NCI-H345 (cell line): ENCODE data around the gene GLT1D1.
A peak's percentile ranks its signal among the peaks of the same experiment; 100 is the strongest.

Experiments used
- DNase-seq: peaks from one replicate; lab custom pipeline; 2025; lab: John Stamatoyannopoulos, UW

The GLT1D1 gene

DNA sequence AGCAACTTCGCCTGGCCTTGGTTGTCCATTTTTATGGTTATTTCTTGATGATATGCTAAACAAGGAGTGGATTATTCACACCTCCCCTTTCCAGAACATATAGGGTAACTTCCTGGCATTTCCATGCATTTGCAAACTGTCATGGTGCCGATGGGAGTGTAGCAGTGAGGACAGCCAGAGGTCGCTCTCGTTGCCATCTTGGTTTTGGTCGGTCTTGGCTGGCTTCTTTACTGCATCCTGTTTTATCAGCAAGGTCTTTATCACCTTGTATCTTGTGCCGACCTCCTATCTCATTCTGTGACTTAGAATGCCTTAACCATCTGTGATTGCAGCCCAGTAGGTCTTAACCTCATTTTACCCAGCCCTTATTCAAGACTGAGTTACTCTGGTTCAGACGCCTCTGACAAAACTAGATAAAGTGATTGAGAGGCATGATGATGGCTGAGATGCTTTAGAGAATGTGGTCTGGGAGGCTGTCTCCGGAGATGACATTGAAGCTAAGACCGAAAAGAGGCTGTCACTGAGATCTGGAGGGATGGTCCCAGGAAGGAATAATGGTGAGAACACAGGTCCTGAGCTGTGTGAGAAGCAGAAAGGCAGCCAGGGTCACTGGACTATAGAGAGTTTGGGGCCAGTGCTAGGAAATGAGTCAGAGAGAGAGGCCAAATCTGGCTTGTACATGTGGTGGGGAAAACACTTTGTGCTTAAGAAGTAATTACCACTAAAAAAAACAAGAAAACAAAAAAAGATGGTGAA is 2.9 kb downstream of the GLT1D1 start:
- DNase-seq: no peak

DNA sequence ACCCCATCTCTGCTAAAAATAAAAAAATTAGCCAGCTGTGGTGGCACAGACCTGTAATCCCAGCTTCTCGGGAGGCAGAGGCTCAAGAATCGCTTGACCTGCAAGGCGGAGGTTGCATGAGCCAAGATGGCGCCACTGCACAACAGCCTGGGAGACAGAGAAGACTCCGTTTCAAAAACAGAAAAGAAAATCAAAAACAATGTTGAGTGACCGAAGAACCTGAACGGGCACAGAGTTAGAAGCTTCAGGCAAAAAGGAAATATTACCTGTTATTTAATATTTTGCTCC is 3.5 kb downstream of the GLT1D1 start:
- no peak for DNase-seq

DNA sequence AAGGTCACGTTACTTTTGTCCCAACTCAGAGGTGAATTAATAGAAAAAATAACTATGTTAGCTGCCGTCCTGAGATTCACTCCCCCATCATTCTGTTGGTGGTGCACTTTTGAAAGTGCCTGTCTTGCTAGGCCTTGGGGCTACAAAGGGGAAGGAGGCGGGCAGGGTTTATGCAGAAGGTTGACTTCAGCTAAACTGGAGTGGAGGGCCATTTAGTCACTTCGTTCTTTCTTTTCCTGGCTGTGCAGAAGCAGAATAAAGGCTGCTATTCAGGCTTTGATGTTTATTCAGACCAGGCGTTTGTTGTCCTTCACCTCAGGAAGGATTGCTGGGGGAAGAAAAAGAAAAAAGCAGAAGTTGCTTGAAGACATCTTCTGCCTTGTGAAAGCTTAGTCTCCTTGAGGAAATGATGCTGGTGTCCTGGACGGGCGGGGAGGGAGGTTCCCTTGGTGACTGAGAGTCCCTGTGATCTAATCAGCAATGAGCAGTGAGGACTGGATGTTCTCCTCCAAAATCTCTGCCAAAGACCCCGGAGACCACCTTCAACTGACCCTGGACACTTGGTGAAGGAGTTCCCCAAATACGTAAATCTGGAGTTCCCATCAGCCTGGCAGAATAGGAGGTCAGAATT is 4.0 kb downstream of the GLT1D1 start:
- no peak for DNase-seq

DNA sequence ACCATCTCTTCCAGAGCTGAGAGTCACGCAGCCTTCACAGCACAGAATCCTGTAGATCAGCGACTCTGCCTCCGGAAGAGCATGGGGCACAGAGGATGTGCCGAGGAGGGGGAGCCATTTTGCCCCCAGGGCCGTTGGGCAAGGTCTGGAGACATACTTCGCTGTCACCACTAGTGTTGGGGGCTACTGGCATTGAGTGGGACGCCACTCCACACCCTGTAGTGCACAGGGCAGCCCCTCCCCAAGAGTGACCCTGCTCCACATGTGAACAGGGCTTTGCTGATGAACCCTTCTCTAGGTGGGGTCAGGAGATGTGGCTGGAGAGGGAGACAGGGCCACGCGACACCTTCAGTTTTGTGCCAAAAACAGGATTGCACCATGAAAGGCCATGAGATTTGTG is 6.0 kb downstream of the GLT1D1 start:
- DNase-seq: no peak

DNA sequence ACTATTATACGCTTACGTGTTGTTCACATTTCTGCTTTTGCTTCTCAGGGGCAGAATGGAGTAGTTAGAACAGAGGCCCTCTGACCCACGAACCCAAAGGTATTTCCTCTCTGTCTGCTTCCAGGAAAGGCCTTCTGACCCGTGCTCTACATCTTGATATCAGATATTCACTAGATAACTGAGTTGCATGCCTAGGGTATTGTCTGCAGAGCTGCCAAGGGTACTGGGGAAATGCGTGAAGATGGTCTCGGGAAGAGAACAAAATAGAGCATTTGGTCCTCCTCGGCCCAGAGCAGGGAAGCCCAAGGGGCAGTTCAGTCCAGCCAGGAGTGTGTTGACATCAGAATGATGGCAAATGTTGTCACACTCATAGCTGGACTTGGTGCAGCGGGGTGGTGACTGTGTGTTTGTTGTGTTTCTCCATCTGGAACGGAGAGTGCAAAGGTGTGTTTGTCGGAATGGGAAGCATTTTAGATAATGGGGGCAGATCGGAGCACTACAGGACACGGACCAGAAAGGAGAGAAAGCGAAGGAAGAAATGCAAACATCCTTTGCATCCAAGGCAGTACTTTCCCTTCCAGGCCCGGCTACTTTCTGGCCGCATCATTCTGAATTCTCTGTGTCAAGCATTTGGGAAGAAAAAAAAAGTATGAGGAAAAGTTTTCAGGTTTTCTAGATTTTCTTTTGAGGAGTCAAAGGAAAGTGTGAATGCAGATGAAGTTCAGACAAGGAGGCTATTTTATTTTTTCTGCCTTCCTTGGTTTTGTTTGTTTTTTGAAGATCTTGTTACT is 8.1 kb downstream of the GLT1D1 start:
- no peak for DNase-seq

DNA sequence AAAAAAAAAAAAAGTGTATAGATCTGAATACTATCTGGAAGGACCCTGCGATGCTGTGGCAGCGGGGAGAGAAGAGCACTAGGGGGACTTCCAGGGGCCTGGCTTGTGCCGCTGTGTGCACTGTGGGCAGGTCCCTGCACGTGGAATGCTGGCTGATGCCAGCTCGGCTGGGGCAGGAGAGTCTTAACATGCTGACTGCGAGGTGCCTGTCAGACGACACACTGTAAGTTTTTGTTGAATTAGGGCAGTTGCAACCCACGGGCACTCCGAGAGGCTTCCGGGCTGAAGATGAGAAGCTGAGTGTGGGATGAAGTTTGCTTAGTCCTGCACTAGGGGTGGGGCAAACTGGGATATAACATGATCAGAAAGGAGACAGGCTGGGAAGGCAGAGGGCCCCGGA is 10.7 kb downstream of the GLT1D1 start:
- DNase-seq: no peak

DNA sequence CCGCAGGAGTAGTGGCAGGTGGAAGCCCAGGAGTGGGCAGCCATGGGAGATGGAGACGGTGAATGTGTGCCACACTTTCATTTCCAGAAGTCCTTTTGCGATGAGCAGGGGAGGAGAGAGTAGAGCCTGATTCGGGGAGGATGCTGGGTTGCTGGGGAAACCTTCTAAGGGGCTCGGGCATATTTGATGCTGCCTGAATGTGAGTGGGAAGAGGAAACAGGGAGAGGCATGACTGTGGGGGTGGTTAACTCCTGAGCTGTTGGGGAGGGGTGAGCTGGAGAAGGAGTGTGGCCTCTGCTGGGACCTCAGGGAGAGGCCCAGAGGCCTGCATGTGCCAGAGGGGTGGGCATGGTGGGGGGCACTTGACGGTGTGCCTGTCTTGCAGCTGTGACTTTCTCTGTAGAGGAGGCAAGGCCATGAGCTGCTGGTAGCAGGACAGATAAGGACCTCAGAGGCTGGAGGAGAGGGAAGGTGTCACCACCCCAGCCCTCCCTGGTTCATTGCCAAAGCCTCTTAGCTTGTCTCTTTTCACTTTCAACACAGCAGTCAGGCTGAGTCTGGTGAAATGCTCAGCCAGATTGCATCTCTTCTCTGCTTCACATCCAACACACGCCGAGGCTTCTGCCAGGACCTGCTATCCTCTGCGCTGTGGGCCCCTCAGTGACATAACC is 11.4 kb downstream of the GLT1D1 start:
- DNase-seq: no peak

DNA sequence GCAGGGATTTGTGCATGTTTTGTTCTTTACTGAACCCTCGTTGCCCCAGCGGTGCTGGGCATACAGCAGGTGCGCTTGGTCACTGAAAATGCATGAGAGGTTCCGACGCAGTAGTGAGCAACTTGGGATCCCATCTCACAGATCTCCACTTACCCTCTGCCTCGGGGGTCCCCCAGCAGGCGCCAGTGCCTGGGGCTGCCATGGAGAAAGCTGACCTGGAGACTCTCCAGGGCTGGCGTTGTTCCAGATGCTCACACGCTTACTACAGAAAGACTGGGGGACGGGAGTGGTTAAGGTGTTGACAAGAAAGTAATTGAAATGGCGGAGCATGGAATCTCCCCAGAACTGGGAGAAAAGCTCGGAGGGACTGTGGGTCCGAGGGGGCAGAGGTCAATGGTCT is 14.2 kb downstream of the GLT1D1 start:
- DNase-seq: peak; percentile 17

DNA sequence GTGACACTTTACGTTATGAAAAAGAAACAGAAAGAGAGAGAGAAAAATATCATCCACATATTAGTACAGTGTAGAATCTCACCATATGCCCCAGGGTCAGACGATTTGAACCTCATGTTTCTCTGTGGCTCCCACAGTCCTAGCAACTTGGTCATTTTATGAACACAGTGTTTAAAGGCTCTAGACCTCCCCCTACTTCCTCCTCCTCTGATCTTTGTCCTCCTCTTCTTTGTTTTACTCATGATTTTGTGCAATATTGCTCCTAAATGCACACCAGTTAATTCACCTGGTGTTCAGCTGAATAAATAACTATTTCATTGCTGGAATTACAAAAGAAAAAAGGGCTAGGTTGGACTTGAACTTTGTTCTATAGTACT is 18.2 kb downstream of the GLT1D1 start:
- DNase-seq: no peak

DNA sequence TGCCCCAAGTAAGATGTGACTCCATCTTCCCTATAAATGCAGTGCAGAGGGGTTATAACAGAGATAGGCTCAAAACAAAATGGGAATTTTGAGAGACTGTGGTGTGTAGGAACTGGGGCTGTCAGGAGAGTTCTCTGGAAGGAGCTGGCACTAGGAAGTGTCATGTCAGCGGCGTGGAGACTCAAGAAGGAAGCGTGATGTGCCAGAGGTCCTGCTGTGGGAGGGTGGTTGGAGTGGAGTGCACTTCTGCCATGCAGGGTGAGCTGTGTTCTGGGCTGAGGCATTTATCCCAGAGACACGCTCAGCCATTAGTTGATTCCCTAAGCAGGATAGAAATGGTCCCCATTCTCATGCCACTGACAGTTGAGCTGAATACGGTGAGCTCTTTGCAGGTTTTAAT is 19.0 kb downstream of the GLT1D1 start:
- DNase-seq: no peak

DNA sequence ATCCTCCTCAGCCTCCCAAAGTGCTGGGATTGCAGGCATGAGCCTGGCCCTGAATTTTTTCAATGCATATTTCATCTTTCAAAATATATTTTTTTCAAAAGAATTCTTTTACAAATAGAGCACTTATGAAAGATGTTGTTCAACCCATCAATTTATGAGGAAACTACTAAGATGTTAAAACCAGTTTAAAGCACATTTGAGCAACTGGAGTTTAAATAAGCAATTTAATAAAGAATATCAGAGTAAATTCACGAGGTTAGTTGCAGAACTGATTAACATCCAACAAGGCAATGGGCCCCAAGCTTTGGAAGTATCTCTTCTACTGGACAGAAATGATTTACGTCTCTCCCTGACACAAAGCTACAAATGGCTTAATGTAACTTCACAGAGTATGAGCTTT is 23.3 kb downstream of the GLT1D1 start:
- DNase-seq: no peak

DNA sequence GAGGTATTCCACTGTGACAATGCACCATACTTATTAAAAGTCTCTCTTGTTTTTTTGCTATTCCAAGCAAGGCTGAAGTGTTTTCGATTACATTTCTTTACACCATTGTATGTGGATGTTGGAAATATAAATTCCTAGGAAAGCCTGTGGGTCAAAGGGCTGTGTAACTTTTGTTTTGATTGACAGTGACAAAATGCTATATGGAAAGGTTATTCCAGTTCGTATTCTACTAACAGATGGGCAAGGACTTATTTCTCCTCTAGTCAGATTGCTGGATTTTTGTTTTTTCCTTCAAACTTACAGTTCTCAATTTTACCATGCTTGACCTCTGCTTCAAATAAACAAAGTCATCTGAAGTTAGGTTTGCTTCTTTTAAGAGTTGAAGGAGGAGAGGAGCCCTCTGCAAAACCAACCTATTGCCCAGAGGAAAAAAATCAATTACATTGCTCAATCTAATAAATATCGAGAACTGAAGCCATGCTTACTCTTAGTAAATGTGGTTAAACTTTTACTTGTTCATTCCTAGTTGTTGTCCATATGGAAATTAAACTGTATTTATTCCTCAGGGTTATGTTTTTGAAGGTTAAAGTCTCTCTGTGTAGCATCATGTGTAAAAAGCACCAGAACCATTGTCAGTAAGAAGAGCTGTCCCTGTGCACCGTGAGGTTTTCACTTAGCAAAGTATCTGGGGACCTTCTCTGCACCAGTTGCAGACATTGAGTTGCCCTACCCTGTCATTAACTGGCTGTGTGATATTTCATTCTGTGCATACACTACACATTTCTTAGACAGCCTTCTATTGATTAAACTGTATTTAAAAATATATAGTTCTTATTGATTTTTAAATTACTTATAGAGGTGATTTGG is 26.9 kb downstream of the GLT1D1 start:
- no peak for DNase-seq

DNA sequence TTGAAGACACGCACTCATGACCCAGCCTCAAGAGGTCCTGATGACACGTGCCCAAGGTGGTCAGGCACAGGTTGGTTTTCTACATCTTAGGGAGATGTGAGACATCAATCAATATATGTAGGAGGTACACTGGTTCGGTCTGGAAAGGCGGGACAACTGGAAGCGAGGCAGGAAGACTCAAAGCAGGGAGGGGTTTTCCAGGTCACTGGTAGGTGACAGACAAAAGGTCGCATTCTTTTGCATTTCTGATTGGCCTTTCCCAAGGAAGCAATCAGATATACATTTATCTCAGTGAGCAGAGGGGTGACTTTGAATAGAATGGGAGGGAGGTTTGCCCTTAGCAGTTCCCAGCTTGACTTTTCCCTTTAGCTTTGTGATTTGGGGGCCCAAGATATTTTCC is 38.6 kb downstream of the GLT1D1 start:
- no peak for DNase-seq

DNA sequence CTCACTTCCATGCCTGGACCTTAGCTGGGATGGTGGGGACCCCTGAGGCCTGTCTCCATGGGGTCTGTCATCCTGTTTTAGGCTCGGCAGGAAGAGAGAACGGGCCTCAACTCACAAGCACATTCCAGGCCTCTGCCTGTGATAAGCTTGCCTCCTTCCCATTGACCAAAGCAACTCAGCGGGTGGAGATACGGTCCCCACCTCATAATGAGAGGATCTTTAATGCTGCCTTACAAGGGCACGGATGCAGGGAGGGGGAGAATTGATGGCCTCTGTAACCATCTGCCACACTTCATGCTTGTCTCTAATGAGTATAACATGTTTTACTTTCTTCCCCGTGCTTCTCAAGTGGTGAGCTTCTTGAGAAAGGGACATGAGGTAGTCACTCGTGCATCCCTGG is 50.0 kb downstream of the GLT1D1 start:
- no peak for DNase-seq

DNA sequence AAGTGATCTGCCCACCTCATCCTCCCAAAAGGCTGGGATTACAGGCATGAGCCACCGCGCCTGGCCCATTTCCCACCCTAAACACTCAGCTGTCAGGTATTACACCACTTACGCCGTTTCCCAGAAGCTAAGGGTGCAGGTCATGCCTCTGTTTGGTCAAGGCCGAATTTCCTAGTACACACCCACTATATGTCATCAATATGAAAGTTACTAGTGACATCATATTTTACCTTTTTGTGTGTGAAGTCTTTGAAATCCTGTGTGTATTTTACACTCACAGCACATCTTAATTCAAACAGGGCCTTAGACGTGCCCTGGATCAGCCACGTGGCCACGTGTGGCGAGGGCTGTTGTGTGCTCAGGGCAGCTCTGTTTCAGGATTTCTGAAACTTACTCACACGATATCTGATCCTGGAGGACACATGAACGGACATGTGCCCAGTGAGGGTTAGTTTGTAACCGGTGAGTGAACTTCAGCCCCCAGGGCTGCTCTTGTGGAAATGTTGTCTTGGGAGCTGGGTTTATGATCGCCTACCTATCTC is 51.8 kb downstream of the GLT1D1 start:
- DNase-seq: no peak

DNA sequence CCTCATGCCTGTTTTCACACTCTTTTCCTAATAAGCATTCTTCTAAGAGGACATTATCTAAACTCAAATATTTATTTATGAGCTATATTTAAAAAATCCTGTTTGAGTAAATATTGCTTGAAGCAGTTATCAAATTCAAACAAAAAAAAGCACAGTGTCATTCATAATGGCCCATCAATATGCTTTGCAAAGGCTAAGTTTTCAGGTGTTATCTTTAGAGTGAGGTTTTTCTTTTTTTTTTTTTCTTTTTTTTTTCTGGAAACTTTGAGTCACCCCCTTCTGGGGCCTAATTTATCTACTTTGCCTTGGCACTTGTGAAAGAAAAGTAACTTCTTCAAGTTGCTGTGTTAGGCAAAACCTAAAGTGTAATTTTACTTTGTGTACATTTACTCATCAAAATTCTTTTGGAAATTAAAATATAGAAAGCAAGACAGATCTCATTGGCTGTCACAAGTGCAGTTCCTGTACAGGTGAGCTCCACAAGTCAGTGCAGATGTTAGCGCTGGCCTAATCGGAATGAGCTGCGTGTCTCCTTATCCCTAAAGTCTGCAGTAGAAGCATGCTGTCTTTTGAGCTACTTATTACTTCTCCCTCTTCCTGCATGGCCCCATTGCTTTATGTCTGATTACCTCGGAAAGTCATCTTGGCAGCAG is 53.3 kb downstream of the GLT1D1 start:
- no peak for DNase-seq

DNA sequence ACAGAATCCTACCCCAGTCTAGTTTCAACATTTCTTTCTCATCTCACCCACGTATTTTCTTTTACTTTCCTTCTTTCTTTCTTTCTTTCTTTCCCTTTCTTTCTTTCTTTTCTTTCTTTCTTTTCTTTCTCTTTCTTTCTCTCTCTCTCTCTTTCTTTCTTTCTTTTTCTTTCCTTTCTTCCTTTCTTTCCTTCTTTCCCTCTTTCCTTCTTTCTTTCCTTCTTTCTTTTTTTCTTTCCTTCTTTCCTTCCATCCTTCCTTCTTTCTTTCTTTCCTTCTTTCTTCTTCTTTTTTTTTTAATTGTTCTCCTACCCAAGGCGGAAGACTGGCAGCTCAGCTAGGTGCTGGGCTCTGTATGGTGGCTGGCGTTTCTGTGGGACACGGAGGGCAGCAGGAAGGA is 55.0 kb downstream of the GLT1D1 start:
- no peak for DNase-seq

DNA sequence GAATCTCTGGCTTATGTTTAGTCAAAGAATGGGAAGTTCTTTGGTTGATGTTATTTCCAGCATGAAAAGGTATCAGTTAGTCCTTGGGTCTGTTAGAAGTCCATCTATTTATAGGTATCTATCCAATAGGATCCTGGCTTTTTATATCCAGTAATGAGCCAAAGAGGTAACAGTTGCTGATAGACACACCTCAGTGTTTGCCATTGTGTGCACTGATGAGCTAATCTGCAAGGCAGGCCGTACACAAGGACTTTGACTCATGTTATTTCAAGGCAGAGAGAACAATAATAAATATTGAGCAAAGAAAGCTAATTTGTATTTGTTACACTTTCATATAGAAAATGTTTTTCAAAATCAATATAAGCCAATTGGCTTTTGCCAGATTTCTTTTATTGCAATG is 56.4 kb downstream of the GLT1D1 start:
- DNase-seq: no peak

DNA sequence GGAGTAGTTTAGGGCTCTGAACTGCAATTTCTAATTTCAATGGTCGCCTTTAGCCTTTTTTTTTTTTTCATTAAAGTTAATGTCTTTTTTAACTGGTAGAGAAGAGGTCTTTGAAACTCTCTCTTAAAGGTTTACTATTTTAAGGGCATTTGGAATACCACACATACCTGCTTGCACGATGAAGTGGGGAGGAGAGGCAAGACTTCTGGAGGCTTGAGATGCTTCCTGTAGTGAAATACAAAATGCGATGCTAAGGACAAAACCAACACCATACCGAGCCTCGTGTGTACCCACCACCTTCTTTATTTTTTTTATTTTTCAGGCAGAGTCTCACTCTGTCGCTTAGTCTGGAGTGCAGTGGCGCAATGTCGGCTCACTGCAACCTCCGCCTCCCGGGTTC is 57.4 kb downstream of the GLT1D1 start:
- no peak for DNase-seq

DNA sequence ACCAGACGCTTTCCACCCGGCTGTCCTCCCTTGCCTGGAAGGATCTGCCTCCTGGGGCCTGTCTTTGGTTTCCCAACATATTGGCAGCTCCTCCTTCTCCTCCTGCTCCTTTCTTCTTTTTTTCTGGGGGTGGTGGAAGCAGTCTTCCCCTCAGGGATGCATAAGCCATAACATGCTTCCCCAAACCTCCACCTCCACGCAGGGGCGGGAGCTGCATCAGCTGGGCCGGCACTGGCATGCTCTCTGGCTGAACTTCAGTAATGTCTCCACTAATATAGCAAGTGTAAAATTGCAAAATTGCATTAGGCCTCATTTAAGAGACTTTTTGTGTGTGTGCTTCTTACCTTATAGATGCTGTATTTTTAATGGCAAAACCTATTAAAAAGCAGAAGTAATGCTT is 58.6 kb downstream of the GLT1D1 start:
- DNase-seq: no peak

DNA sequence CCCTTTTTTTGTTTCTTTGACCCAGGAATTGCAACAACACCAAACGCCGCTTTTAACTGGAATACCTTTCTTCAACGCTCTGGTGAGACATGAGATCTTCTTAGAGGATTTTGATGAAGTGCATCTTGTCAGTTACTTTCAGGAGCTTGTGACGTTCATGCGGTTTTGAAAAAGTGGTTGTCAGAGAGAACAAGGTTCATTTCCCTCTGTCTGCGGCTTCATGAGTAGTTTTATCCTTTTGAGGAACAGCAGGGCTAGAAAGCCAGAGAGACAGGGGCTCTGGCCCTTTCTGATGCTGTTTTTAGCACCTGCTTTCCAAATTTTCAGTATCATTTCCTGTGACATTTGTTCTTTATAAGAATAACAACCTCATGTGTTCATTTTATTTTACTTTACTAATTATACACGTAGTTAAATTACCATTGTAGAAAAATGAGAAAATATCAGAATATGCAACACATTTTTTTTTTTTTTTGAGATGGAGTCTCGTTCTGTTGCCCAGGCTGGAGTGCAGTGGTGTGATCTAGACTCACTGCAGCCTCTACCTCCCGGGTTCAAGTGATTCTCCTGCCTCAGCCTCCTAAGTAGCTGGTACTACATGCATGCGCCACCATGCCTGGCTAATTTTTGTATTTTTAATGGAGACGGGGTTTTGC is 61.8 kb downstream of the GLT1D1 start:
- no peak for DNase-seq
